Smooth muscle cell (in vitro differentiated cells): ENCODE results near the gene RNF128. TPM values are rescaled to one million over a fixed set of nuclear protein-coding genes. Genes with fewer than 3 reads are reported as not detected.

Experiments
- DNase-seq: peaks from one replicate; lab custom pipeline; 2025; ENCODE audit not compliant: unreplicated experiment; lab: John Stamatoyannopoulos, UW
- H2AFZ ChIP-seq: fragments of 200-600 bp; sonication (generic); 2 replicates; pipeline ENCODE4 v1.6.0; 2016; ENCODE audit warnings: antibody characterized with exemption, low read depth, mild to moderate bottlenecking
- H3F3A ChIP-seq: fragments of 200-600 bp; sonication (generic); 2 replicates; pipeline ENCODE4 v1.6.0; 2017; ENCODE audit warnings: antibody characterized with exemption, low read depth
- H3K27ac ChIP-seq: fragments of 200-600 bp; sonication (generic); 2 replicates; pipeline ENCODE4 v1.5.1; 2016; ENCODE audit warnings: low read depth, mild to moderate bottlenecking
- H3K27me3 ChIP-seq: fragments of 200-600 bp; sonication (generic); 2 replicates; pipeline ENCODE4 v1.6.1; 2016; ENCODE audit warnings: low read depth, mild to moderate bottlenecking
- H3K36me3 ChIP-seq: fragments of 200-600 bp; sonication (generic); 2 replicates; pipeline ENCODE4 v1.5.1; 2016; ENCODE audit warnings: low read depth
- H3K4me1 ChIP-seq: fragments of 200-600 bp; sonication (generic); 2 replicates; pipeline ENCODE4 v1.5.1; 2016; ENCODE audit warnings: low read depth
- H3K4me2 ChIP-seq: fragments of 200-600 bp; sonication (generic); 2 replicates; pipeline ENCODE4 v1.6.0; 2016; ENCODE audit warnings: mild to moderate bottlenecking
- H3K4me3 ChIP-seq: fragments of 200-600 bp; sonication (generic); 2 replicates; pipeline ENCODE4 v1.5.1; 2016; ENCODE audit warnings: mild to moderate bottlenecking
- H3K79me2 ChIP-seq: fragments of 200-600 bp; sonication (generic); 2 replicates; pipeline ENCODE4 v1.6.0; 2016; ENCODE audit warnings: low read depth, mild to moderate bottlenecking
- H3K9ac ChIP-seq: fragments of 200-600 bp; sonication (generic); 2 replicates; pipeline ENCODE4 v1.6.0; 2016; ENCODE audit warnings: low read depth
- H3K9me3 ChIP-seq: fragments of 200-600 bp; sonication (generic); replicated peaks from 2 replicates; pipeline ENCODE4 v1.5.1; 2016; ENCODE audit warnings: low read depth
- H4K20me1 ChIP-seq: fragments of 200-600 bp; sonication (generic); 2 replicates; pipeline ENCODE4 v1.6.0; 2016; ENCODE audit warnings: low read depth
- WGBS: methylation state at CpG from one replicate; pipeline ENCODE4 v1.1.7; 2016; ENCODE audit warnings: low lambda C conversion rate; 5-methylcytosine and 5-hydroxymethylcytosine counted together
- polyA plus RNA-seq: library from polyadenylated mRNA; unstranded; fragments of >200 nt; fragmentation: Nextera tagmentation; extraction: Ambion mirVana; gene quantifications from 2 replicates; pipeline ENCODE4 v1.2.1, GENCODE V29; 2016
- total RNA-seq: library from RNA; depleted of rRNA; stranded (reverse); fragments of >200 nt; gene quantifications from 2 replicates; pipeline ENCODE4 v1.2.3, GENCODE V29; 2014
- TF ChIP-seq, protein P1 (sequence below): fragments of 200-600 bp; sonication (generic); IDR thresholded peaks from 2 replicates; pipeline ENCODE4 v1.5.1; 2017; ENCODE audit warnings: borderline replicate concordance, mild to moderate bottlenecking, antibody characterized with exemption; ENCODE audit not compliant: insufficient read depth, poor library complexity, severe bottlenecking

Gene RNF128
- total and polyA plus RNA-seq, 2 experiments from 2014 or later = 13.6 to 22.2 TPM

DNA sequence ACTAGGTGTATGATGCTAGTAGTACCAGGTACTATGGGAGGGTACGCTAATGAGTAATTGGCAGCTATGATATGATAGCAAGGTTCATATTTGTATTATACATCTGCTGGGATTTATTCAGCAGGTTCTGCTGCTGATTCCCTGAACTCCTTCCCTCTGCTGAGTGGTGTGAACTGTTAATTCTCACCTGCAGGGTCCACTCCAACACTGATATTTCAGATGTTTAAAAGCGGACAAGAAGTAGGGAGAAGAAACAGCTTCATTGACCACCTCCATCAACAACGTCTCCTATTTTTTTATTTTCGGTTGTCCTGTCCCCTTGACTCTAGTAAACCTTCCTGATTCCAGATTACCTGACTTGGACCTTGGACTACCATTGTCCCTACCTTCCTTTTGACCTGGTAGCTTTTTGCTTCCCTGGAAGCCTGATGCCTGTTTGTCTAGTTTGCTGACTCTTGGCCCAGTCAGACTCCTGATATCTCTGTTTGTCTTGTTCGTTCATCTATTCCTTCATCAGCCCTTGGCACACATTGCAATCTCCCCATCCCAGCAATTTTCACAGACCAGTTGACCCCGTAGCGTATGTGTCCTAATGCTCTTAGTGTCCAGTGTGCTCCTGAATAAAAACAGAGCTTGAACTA lies 34.0 kb upstream of the RNF128 start:
- H3K79me2 ChIP-seq = no peaks in the 10 kb centered on the region
- no peak overlapping the region for H3K4me3 ChIP-seq
- H3K27me3 ChIP-seq = no peaks in the 10 kb centered on the region
- H2AFZ ChIP-seq = no peak overlapping the region
- TF ChIP-seq, protein P1, sequence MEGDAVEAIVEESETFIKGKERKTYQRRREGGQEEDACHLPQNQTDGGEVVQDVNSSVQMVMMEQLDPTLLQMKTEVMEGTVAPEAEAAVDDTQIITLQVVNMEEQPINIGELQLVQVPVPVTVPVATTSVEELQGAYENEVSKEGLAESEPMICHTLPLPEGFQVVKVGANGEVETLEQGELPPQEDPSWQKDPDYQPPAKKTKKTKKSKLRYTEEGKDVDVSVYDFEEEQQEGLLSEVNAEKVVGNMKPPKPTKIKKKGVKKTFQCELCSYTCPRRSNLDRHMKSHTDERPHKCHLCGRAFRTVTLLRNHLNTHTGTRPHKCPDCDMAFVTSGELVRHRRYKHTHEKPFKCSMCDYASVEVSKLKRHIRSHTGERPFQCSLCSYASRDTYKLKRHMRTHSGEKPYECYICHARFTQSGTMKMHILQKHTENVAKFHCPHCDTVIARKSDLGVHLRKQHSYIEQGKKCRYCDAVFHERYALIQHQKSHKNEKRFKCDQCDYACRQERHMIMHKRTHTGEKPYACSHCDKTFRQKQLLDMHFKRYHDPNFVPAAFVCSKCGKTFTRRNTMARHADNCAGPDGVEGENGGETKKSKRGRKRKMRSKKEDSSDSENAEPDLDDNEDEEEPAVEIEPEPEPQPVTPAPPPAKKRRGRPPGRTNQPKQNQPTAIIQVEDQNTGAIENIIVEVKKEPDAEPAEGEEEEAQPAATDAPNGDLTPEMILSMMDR = no peak
- no peaks in the 10 kb centered on the region for H3K9me3 ChIP-seq
- H4K20me1 ChIP-seq = no peaks in the 10 kb centered on the region
- H3K4me2 ChIP-seq = no peak overlapping the region
- H3F3A ChIP-seq = no peaks in the 10 kb centered on the region
- no peak for DNase-seq
- WGBS = 78% methylated on average over 7 of the region's 7 CpGs
- H3K36me3 ChIP-seq = no peaks in the 10 kb centered on the region
- H3K27ac ChIP-seq = no peak overlapping the region
- H3K4me1 ChIP-seq = no peaks in the 10 kb centered on the region
- no peak overlapping the region for H3K9ac ChIP-seq

DNA sequence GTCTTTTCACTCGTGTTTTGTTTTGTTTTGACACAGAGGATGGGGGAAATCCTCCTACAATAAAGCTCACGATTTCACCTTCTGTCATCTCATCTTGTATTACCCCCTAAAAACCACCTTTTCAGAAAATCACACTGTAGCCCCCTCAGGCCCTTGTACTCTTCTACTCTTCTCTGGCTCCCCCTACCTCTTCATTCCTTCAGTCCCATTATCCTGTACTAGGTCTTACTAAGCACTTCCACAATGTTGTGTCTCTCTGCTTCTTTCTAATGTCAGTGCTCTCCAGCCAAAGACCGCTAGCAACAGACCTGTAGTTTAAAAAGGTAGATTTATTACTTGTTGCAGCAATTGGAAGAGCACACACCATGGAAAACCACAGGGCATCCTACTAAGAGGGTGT lies 30.0 kb upstream of the RNF128 start:
- Histone ChIP-seq H3K4me1 (no peaks in the 10 kb centered on the region), H2AFZ (no peak overlapping the region), H3F3A (no peaks in the 10 kb centered on the region), H3K9ac (no peak overlapping the region), H3K79me2 (no peaks in the 10 kb centered on the region), H3K27ac (no peak overlapping the region), H3K36me3 (no peaks in the 10 kb centered on the region), H3K4me2 (no peak overlapping the region), H3K27me3 (no peaks in the 10 kb centered on the region), H4K20me1 (no peaks in the 10 kb centered on the region), H3K4me3 (no peak overlapping the region), H3K9me3 (no peaks in the 10 kb centered on the region)
- WGBS = 73% methylated on average over 3 of the region's 3 CpGs
- TF ChIP-seq, protein P1 = no peak
- DNase-seq = no peak

DNA sequence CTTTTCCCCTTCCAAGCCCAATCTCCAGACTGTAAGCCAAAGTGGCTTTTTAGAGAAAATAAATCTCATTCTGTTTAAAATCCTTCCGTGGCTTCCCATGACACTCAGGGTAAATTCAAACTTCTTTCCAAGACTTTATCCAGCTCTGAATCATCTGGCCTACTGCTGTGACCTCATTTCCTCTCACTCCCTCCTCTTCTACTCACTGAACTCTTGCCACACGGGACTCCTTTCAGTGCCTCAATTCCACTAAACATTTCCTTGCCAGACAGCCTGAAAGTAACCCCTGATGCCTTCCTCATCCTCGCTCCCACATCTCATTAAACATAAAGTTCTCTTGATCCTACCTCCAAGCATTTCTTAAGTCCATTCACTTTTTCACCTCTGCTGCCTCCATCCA lies 27.8 kb upstream of the RNF128 start:
- WGBS = 51% methylated on average over 3 of the region's 3 CpGs
- no peak overlapping the region for H3K4me2 ChIP-seq
- no peaks in the 10 kb centered on the region for H3K36me3 ChIP-seq
- DNase-seq = no peak
- H4K20me1 ChIP-seq = no peaks in the 10 kb centered on the region
- H3K4me3 ChIP-seq = no peak overlapping the region
- no peak overlapping the region for H3K27ac ChIP-seq
- no peak overlapping the region for H3K9ac ChIP-seq
- H3K27me3 ChIP-seq = no peaks in the 10 kb centered on the region
- H3K9me3 ChIP-seq = no peaks in the 10 kb centered on the region
- H2AFZ ChIP-seq = peak overlapping the region; percentile 44
- H3K4me1 ChIP-seq = no peaks in the 10 kb centered on the region
- H3K79me2 ChIP-seq = no peaks in the 10 kb centered on the region
- no peaks in the 10 kb centered on the region for H3F3A ChIP-seq
- TF ChIP-seq, protein P1 = no peak

DNA sequence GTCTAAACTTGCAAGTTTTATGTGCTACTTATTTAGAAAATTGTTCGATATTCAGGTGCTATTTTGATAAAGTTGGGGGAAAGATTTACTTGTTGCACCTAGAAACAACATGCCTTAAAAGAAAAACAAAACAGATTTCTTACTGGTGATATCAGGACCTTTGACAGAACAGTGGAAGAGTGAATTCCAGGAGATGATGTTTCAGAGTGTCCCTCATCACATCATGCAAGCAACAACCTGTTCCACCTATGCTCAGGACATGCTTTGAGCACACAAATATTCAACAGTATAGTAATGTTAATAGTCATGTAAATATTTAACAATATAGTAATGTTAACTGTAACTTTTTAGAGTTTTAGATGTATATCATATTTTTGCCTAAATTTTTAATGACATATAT lies 23.9 kb upstream of the RNF128 start:
- Histone ChIP-seq H3K9ac (no peak overlapping the region), H3K4me2 (no peak overlapping the region), H3F3A (no peaks in the 10 kb centered on the region), H3K79me2 (no peaks in the 10 kb centered on the region), H3K9me3 (no peaks in the 10 kb centered on the region), H3K27me3 (no peaks in the 10 kb centered on the region), H3K4me3 (no peak overlapping the region), H3K36me3 (no peaks in the 10 kb centered on the region), H4K20me1 (no peaks in the 10 kb centered on the region), H2AFZ (peak overlapping the region; percentile 32), H3K27ac (no peak overlapping the region), H3K4me1 (no peaks in the 10 kb centered on the region)
- TF ChIP-seq, protein P1 = no peak
- 67% methylated on average over 1 of the region's 1 CpG for WGBS
- DNase-seq = no peak
